CD4-positive, alpha-beta T cell treated with Interleukin-17A for 4 hours (primary cell): ENCODE results near the gene ZDHHC22.
A peak's percentile ranks its signal among the peaks of the same experiment; 100 is the strongest.
"Not testable (repeated sequence)": the region's sequence is repeated elsewhere in the genome, so short reads cannot be mapped to it uniquely, and the experiment has no call there.

Experiments used
- DNase-seq: peaks from one replicate; pipeline ENCODE4 v3.0.0-alpha.2; 2020; ENCODE audit warnings: mixed read lengths

Gene ZDHHC22

GRCh38 chr14:77141214-77142004, at the start of gene ZDHHC22:
Gene ZDHHC22 (minus strand): TSS chr14:77141791. CDS start chr14:77139738, 2,053 bp downstream.
- no peak for DNase-seq

- DNase-seq: no peak
These were observed 49.4 kb upstream of the ZDHHC22 start for GRCh38 chr14:77190977-77191376.

DNA sequence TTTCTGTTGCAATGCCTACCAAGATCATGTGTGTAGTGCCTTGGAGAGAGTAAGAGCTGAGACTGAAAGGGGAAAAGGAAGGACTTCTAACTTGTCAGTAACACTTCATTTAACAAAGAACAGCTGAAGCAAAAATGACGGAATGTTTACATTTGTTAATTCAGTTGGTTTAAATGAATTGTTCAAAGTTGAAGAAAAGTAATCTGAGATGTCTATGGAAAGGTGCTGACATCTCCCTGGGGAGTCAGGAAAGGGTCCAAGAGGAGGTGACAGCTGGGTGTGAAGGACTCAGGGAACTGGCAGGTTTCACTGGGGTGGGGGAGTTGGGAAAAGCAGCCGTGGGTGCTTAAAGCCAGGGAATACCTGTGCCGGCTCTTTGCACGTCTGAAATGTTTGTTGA, 47.9 kb upstream of the ZDHHC22 start:
- no peak for DNase-seq

DNA sequence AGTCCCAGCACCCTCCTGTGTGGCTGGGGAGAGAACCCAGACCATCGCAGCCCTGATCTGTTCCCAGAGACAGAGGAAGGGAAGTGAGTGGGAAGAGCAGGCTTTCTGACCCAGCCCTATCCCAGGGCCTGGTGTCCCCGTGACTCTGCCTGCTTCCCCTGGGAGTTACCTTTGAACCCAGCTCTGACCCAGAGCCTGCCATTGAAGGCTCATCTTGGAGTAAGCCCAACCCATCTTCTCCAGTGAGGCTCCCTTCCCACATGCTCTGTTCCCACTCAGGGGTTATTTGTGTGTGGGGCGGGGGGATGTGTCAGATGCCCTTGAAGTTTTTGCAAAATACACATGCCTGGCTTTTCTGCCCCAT, 46.0 kb upstream of the ZDHHC22 start:
- no peak for DNase-seq

- no peak for DNase-seq
These were observed 45.5 kb upstream of the ZDHHC22 start for GRCh38 chr14:77186911-77187648.

DNA sequence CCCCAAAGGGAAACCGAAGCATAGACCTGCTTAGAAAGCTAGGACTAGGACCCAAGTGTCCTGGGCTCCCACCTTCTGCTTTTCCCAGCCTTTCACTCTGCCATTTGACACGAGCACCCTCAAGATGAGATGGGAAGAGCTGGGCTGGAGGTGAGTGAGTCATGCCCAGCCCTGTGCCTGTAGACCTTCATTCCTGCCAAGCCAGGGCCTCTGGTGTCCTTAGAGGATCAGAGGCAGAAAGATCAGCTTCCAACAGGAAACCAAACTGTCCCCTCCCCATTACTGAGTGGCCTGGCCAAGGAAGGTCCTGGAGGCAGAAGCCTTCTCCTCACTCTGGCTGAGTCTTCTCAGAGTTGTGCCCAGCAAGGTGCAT, 43.5 kb upstream of the ZDHHC22 start:
- no peak for DNase-seq

DNA sequence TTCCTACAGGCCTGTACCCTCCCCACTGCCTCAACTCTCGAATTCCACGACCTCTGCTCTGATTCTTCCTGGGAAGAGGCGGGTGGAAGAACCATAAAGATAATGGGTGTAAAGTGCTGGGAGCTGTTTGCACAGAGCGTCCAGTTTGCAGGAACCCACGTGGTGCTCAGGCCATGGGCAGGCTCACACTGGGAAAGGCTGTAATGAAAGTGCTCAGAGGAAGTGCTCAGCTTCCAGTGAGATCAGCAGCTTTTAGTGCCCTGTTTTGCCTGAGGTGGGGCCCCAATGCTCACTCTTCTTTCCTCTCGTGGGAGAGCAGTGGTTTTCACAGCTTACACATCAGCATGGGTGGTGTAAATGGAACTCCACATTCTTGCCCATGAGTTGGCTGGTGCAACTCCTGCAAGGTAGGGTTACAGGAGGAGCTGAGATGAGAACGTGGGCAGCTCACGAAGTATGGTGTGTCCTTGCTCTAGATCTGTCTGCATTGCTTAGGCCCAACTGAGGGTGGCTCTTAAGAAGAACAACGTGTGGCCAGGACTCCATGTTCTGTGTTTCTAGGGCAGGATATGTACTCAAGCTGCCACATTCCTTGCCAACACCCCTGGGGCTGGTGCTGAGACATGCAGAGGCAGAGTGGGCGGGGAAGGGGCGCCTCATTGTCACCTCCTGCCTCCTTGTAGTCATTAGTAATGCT, 43.0 kb upstream of the ZDHHC22 start:
- DNase-seq: no peak

DNA sequence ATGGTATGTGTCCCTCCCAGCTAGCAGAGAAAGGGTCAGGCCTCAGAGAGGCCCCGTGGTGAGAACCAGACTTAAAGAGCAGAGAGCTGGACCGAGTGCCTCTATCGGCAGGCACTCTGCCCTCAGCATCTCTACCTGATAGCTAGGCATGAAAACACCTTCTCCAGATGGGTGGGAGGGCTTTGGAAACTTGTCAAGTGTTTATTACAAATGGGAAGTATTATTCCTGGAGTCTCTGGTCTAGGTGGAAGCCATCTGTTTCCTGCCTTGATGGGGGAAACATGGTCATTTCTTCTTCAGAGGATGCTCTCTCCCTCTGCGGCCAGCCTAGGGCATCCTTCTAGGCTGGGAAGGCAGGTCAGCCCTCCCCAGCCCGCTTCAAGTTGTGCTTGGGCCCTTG, 42.3 kb upstream of the ZDHHC22 start:
- no peak for DNase-seq

- peak; percentile 65 for DNase-seq
These were observed 40.2 kb upstream of the ZDHHC22 start, which contains the start of gene TMEM63C for GRCh38 chr14:77181603-77182437. Gene TMEM63C (plus strand): TSS chr14:77181798. CDS start chr14:77218814, 37,016 bp downstream.

GRCh38 chr14:77180726-77181602, 39.4 kb upstream of the ZDHHC22 start:
- no peak for DNase-seq

DNA sequence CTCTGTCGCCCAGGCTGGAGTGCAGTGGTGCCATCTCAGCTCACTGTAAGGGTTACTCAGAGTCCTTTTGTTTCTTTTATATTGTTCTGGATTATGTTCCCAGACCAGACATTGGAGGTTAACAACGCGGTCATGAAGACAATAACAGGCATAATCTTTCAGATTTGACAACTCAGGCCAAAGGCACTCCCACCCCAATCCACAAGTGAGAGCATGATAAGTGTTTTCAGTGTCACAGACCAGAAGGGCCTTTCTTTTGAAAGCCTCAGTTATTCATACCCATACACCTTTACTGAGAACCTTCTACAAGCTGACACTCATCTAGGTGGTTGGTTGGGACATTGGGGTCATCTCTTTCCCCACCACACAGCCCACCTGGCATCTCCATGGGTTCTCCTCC, 37.1 kb upstream of the ZDHHC22 start:
- no peak for DNase-seq

GRCh38 chr14:77177702-77178101, 36.1 kb upstream of the ZDHHC22 start:
- no peak for DNase-seq

GRCh38 chr14:77175843-77176242, 34.3 kb upstream of the ZDHHC22 start:
- no peak for DNase-seq

GRCh38 chr14:77173911-77174617, 32.5 kb upstream of the ZDHHC22 start:
- DNase-seq: not testable (repeated sequence)

GRCh38 chr14:77172916-77173315, 31.3 kb upstream of the ZDHHC22 start:
- no peak for DNase-seq

GRCh38 chr14:77170045-77170444, 28.5 kb upstream of the ZDHHC22 start:
- DNase-seq: no peak

DNA sequence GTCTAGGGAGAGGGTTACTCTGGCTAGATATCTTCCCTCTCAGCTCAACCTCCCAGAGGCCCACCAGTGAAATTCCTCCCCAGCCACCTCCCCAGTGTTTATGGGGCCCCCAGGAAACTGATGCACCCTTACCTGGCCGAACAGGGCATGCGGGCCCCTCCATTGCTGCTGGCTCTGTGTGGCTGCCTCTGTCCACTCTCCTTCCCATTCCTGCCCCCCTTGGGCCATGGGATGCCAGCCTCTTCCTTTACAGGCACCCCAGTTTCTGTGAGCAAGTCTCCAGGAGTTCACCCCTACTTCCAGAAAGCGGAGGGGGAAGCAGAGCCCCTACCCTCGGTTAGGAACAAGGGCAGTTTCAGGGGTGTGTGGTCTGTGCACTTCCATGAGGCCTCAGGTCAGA, 19.4 kb upstream of the ZDHHC22 start:
- DNase-seq: no peak

- DNase-seq: no peak
These were observed 17.3 kb upstream of the ZDHHC22 start for GRCh38 chr14:77158882-77159255.

GRCh38 chr14:77158175-77158881, 16.7 kb upstream of the ZDHHC22 start:
- DNase-seq: no peak

GRCh38 chr14:77157740-77158139, 16.1 kb upstream of the ZDHHC22 start:
- no peak for DNase-seq
